Smooth muscle cell (in vitro differentiated cells): Measurements from ENCODE around the gene PRR35. TPM values are rescaled to one million over a fixed set of nuclear protein-coding genes. Genes with fewer than 3 reads are reported as not detected.
A peak's percentile ranks its signal among the peaks of the same experiment; 100 is the strongest.

ENCODE experiments used
- DNase-seq: peaks from one replicate; lab custom pipeline; 2025; ENCODE audit not compliant: unreplicated experiment; lab: John Stamatoyannopoulos, UW
- H2AFZ ChIP-seq: fragments of 200-600 bp; sonication (generic); 2 replicates; pipeline ENCODE4 v1.6.0; 2016; ENCODE audit warnings: antibody characterized with exemption, low read depth, mild to moderate bottlenecking
- H3F3A ChIP-seq: fragments of 200-600 bp; sonication (generic); 2 replicates; pipeline ENCODE4 v1.6.0; 2017; ENCODE audit warnings: antibody characterized with exemption, low read depth
- H3K27ac ChIP-seq: fragments of 200-600 bp; sonication (generic); 2 replicates; pipeline ENCODE4 v1.5.1; 2016; ENCODE audit warnings: low read depth, mild to moderate bottlenecking
- H3K27me3 ChIP-seq: fragments of 200-600 bp; sonication (generic); 2 replicates; pipeline ENCODE4 v1.6.1; 2016; ENCODE audit warnings: low read depth, mild to moderate bottlenecking
- H3K36me3 ChIP-seq: fragments of 200-600 bp; sonication (generic); 2 replicates; pipeline ENCODE4 v1.5.1; 2016; ENCODE audit warnings: low read depth
- H3K4me1 ChIP-seq: fragments of 200-600 bp; sonication (generic); 2 replicates; pipeline ENCODE4 v1.5.1; 2016; ENCODE audit warnings: low read depth
- H3K4me2 ChIP-seq: fragments of 200-600 bp; sonication (generic); 2 replicates; pipeline ENCODE4 v1.6.0; 2016; ENCODE audit warnings: mild to moderate bottlenecking
- H3K4me3 ChIP-seq: fragments of 200-600 bp; sonication (generic); 2 replicates; pipeline ENCODE4 v1.5.1; 2016; ENCODE audit warnings: mild to moderate bottlenecking
- H3K79me2 ChIP-seq: fragments of 200-600 bp; sonication (generic); 2 replicates; pipeline ENCODE4 v1.6.0; 2016; ENCODE audit warnings: low read depth, mild to moderate bottlenecking
- H3K9ac ChIP-seq: fragments of 200-600 bp; sonication (generic); 2 replicates; pipeline ENCODE4 v1.6.0; 2016; ENCODE audit warnings: low read depth
- H3K9me3 ChIP-seq: fragments of 200-600 bp; sonication (generic); replicated peaks from 2 replicates; pipeline ENCODE4 v1.5.1; 2016; ENCODE audit warnings: low read depth
- H4K20me1 ChIP-seq: fragments of 200-600 bp; sonication (generic); 2 replicates; pipeline ENCODE4 v1.6.0; 2016; ENCODE audit warnings: low read depth
- CTCF ChIP-seq: fragments of 200-600 bp; sonication (generic); IDR thresholded peaks from 2 replicates; pipeline ENCODE4 v1.5.1; 2017; ENCODE audit warnings: borderline replicate concordance, mild to moderate bottlenecking, antibody characterized with exemption; ENCODE audit not compliant: insufficient read depth, poor library complexity, severe bottlenecking
- WGBS: methylation state at CpG from one replicate; pipeline ENCODE4 v1.1.7; 2016; ENCODE audit warnings: low lambda C conversion rate; 5-methylcytosine and 5-hydroxymethylcytosine counted together
- polyA plus RNA-seq: library from polyadenylated mRNA; unstranded; fragments of >200 nt; fragmentation: Nextera tagmentation; extraction: Ambion mirVana; gene quantifications from 2 replicates; pipeline ENCODE4 v1.2.1, GENCODE V29; 2016
- total RNA-seq: library from RNA; depleted of rRNA; stranded (reverse); fragments of >200 nt; gene quantifications from 2 replicates; pipeline ENCODE4 v1.2.3, GENCODE V29; 2014

Gene PRR35
- total and polyA plus RNA-seq, 2 experiments from 2014 or later, result not detected

- H3K4me1 ChIP-seq, result peaks cover 27% of the 10 kb centered on the region
- no peak overlapping the region for H2AFZ ChIP-seq
- H3K9ac ChIP-seq, result peak overlapping the region; percentile 56
- H3K4me2 ChIP-seq, result peak overlapping the region; percentile 87
- no peak for DNase-seq
- peaks cover 3% of the 10 kb centered on the region for H3F3A ChIP-seq
- WGBS, result 93% methylated on average over 8 of the region's 8 CpGs
- no peaks in the 10 kb centered on the region for H3K36me3 ChIP-seq
- no peaks in the 10 kb centered on the region for H3K9me3 ChIP-seq
- H4K20me1 ChIP-seq, result peaks cover 47% of the 10 kb centered on the region
- H3K27ac ChIP-seq, result peak overlapping the region; percentile 99
- no peak overlapping the region for H3K4me3 ChIP-seq
- no peak for TF ChIP-seq CTCF
- H3K27me3 ChIP-seq, result no peaks in the 10 kb centered on the region
- H3K79me2 ChIP-seq, result peaks cover 24% of the 10 kb centered on the region
These were observed 35.1 kb upstream of the PRR35 start for GRCh38 chr16:525123-525519.

GRCh38 chr16:525520-526180, 34.5 kb upstream of the PRR35 start:
- no peak for TF ChIP-seq CTCF

GRCh38 chr16:526181-527014, 33.8 kb upstream of the PRR35 start:
- Histone ChIP-seq H3K4me2 (peak overlapping the region; percentile 87), H3K4me3 (peak overlapping the region; percentile 78), H3K27ac (peak overlapping the region; percentile 99), H4K20me1 (peaks cover 60% of the 10 kb centered on the region), H3F3A (peaks cover 3% of the 10 kb centered on the region), H3K9me3 (no peaks in the 10 kb centered on the region), H3K79me2 (peaks cover 37% of the 10 kb centered on the region), H3K27me3 (no peaks in the 10 kb centered on the region), H3K9ac (peak overlapping the region; percentile 95), H2AFZ (peak overlapping the region; percentile 16), H3K36me3 (no peaks in the 10 kb centered on the region), H3K4me1 (peaks cover 27% of the 10 kb centered on the region)
- 21% methylated on average over 26 of the region's 26 CpGs for WGBS
- no peak for DNase-seq
- no peak for TF ChIP-seq CTCF

More at GRCh38 chr16:525520-526180, 34.5 kb upstream of the PRR35 start:
- 50% methylated on average over 13 of the region's 13 CpGs for WGBS
- H3K79me2 ChIP-seq, result peaks cover 30% of the 10 kb centered on the region
- no peaks in the 10 kb centered on the region for H3K36me3 ChIP-seq
- H3K9ac ChIP-seq, result peak overlapping the region; percentile 56
- H3K4me3 ChIP-seq, result peak overlapping the region; percentile 78
- H2AFZ ChIP-seq, result no peak overlapping the region
- peak; percentile 8 for DNase-seq
- peak overlapping the region; percentile 87 for H3K4me2 ChIP-seq
- peaks cover 3% of the 10 kb centered on the region for H3F3A ChIP-seq
- H3K9me3 ChIP-seq, result no peaks in the 10 kb centered on the region
- no peaks in the 10 kb centered on the region for H3K27me3 ChIP-seq
- peak overlapping the region; percentile 99 for H3K27ac ChIP-seq
- peaks cover 27% of the 10 kb centered on the region for H3K4me1 ChIP-seq
- peaks cover 53% of the 10 kb centered on the region for H4K20me1 ChIP-seq
